ENCODE results near the gene MALRD1. TPM values are rescaled to one million over a fixed set of nuclear protein-coding genes. Genes with fewer than 3 reads are reported as not detected.

MALRD1 gene
- total RNA-seq, 2 experiments from 2014 or later = not detected

DNA sequence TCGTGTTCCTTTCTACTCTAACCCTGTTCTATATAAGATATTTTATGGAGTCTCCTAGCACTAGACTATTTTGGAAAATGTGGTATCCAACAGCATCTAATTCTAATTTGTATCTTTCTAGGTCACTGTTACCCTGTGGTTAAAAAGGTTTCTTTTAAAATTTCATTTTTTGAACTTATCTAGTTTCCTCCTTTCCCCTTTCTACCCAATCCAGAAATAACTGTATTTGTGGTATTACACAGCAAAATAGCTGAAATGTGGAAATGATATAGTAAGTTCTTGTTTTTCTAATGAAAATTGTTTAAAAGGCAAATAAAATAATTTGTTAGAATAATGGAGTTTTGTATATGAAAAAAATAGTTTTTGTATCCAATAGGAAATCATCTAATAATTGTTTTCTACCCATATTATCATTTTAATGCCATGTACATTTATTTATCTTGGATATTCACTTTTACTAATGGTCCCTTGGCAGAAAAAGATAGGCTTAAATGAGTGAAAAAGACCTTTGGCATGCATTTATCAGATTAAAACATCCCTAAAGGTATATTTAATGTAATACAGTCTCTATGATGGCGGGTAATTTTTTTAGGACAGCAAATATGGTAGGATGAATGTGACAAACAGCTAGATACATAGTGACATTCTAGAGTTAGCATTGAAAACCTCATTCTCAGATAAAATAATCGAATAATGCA lies 592.1 kb downstream of the MALRD1 start:
- Histone ChIP-seq H3K27ac (ENCODE audit: low read depth in 1 of 2, low read length in 2 of 2) (no peak overlapping the region), H3K9me3 (ENCODE audit: control insufficient read depth in 1 of 2, insufficient read depth in 1 of 2, low read length in 2 of 2) (peaks cover 0 to 3% of the 10 kb centered on the region in 2 experiments), H3K27me3 (ENCODE audit: control insufficient read depth in 1 of 2, insufficient read depth in 2 of 2, low read length in 2 of 2) (no peaks in the 10 kb centered on the region), H3K4me3 (ENCODE audit: low read length) (no peak overlapping the region), H3K36me3 (ENCODE audit: insufficient read depth, low read length) (no peaks in the 10 kb centered on the region), H3K4me1 (ENCODE audit: insufficient read depth, low read length) (no peaks in the 10 kb centered on the region)
- no peak for TF ChIP-seq CTCF (IDR thresholded peaks at IDR 0.05)
- no peaks in the 10 kb centered on the region for H3K36me3 Mint-ChIP-seq (ENCODE audit: low read depth)
- H3K27ac Mint-ChIP-seq = no peak overlapping the region
- no peaks in the 10 kb centered on the region for H3K9me3 Mint-ChIP-seq
- ATAC-seq (ENCODE audit: poor library complexity) (no peak), DNase-seq (no peak)
- H3K4me1 Mint-ChIP-seq (ENCODE audit: low read depth) = no peaks in the 10 kb centered on the region
- no peak overlapping the region for H3K4me3 Mint-ChIP-seq
- CTCF ChIA-PET = no interaction called here
- POLR2A ChIA-PET = no interaction called here
- intact Hi-C loops (cut with DNase I, micrococcal nuclease) = no loop called here
- no peaks in the 10 kb centered on the region for H3K27me3 Mint-ChIP-seq

GRCh38 chr10:19651549-19651948 lies 602.9 kb downstream of the MALRD1 start:
- Histone ChIP-seq H3K4me1 (ENCODE audit: insufficient read depth, low read length) (no peaks in the 10 kb centered on the region), H3K4me3 (ENCODE audit: low read length) (no peak overlapping the region), H3K27ac (ENCODE audit: low read depth in 1 of 2, low read length in 2 of 2) (no peak overlapping the region), H3K9me3 (ENCODE audit: control insufficient read depth in 1 of 2, insufficient read depth in 1 of 2, low read length in 2 of 2) (no peaks in the 10 kb centered on the region), H3K36me3 (ENCODE audit: insufficient read depth, low read length) (no peaks in the 10 kb centered on the region), H3K27me3 (ENCODE audit: control insufficient read depth in 1 of 2, insufficient read depth in 2 of 2, low read length in 2 of 2) (no peaks in the 10 kb centered on the region)
- H3K27me3 Mint-ChIP-seq = no peaks in the 10 kb centered on the region
- intact Hi-C loops (cut with DNase I, micrococcal nuclease) = no loop called here
- H3K9me3 Mint-ChIP-seq = peaks cover 6% of the 10 kb centered on the region
- CTCF ChIA-PET = no interaction called here
- POLR2A ChIA-PET = no interaction called here
- ATAC-seq (ENCODE audit: poor library complexity) (no peak), DNase-seq (no peak)
- no peak overlapping the region for H3K27ac Mint-ChIP-seq
- H3K4me1 Mint-ChIP-seq (ENCODE audit: low read depth) = no peaks in the 10 kb centered on the region
- TF ChIP-seq CTCF (IDR thresholded peaks at IDR 0.05) = no peak
- no peak overlapping the region for H3K4me3 Mint-ChIP-seq
- no peaks in the 10 kb centered on the region for H3K36me3 Mint-ChIP-seq (ENCODE audit: low read depth)

DNA sequence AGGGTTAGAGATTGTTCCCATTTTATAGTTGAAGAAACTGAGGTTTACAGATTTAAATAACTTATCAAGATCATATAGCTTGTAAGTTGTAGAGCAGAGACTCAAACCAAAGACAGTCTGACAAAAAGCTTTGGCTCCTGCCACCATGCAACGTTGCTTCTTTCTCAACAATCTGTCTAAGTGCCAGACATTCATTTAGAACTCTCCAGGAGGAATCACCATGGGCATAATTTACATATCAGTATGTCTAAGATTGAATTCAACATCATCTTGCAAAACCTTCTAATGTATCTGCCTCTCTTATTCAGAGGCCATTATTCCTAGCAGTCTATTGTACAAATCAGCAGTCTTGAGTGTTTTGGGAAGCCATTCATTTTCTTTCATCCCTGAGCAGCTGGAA lies 604.1 kb downstream of the MALRD1 start:
- H3K27me3 Mint-ChIP-seq = no peaks in the 10 kb centered on the region
- H3K27ac Mint-ChIP-seq = no peak overlapping the region
- no peaks in the 10 kb centered on the region for H3K9me3 ChIP-seq (ENCODE audit: control insufficient read depth in 1 of 2, insufficient read depth in 1 of 2, low read length in 2 of 2)
- intact Hi-C loops (cut with DNase I, micrococcal nuclease) = no loop called here
- H3K27ac ChIP-seq (ENCODE audit: low read depth in 1 of 2, low read length in 2 of 2) = no peak overlapping the region
- ATAC-seq (ENCODE audit: poor library complexity) = no peak
- POLR2A ChIA-PET = interaction anchor here (0.5 kb wide), 1 partner anchor 317 kb away, joined by 3 read pairs; no protein-coding TSS in a partner anchor
- H3K4me1 Mint-ChIP-seq (ENCODE audit: low read depth) = no peaks in the 10 kb centered on the region
- CTCF ChIA-PET = no interaction called here
- H3K27me3 ChIP-seq (ENCODE audit: control insufficient read depth in 1 of 2, insufficient read depth in 2 of 2, low read length in 2 of 2) = no peaks in the 10 kb centered on the region
- DNase-seq = no peak
- no peak overlapping the region for H3K4me3 Mint-ChIP-seq
- peaks cover 4% of the 10 kb centered on the region for H3K9me3 Mint-ChIP-seq
- H3K36me3 Mint-ChIP-seq (ENCODE audit: low read depth) = no peaks in the 10 kb centered on the region
- H3K4me3 ChIP-seq (ENCODE audit: low read length) = no peak overlapping the region
- H3K36me3 ChIP-seq (ENCODE audit: insufficient read depth, low read length) = no peaks in the 10 kb centered on the region
- no peak for TF ChIP-seq CTCF (IDR thresholded peaks at IDR 0.05)
- no peaks in the 10 kb centered on the region for H3K4me1 ChIP-seq (ENCODE audit: insufficient read depth, low read length)

Data from CD4-positive, alpha-beta T cell (primary cell).